Muscle of leg (tissue), 11 donors: Measurements from ENCODE around the gene TULP3. TPM values are rescaled to one million over a fixed set of nuclear protein-coding genes. Genes with fewer than 3 reads are reported as not detected.

Source experiments
- DNase-seq: peaks from one replicate; pipeline ENCODE4 v3.0.0; 2013
- H3K27ac ChIP-seq: one replicate; pipeline ENCODE4 v1.5.1; 2013; ENCODE audit warnings: mild to moderate bottlenecking, low read length, control low read depth
- H3K27me3 ChIP-seq: one replicate; pipeline ENCODE4 v1.6.1; 2013; ENCODE audit warnings: low read length; ENCODE audit not compliant: control insufficient read depth, insufficient read depth
- H3K36me3 ChIP-seq: one replicate; pipeline ENCODE4 v1.6.1; 2013; ENCODE audit warnings: low read length; ENCODE audit not compliant: control insufficient read depth, insufficient read depth
- H3K4me1 ChIP-seq: one replicate; pipeline ENCODE4 v1.6.1; 2013; ENCODE audit warnings: low read length; ENCODE audit not compliant: control insufficient read depth, insufficient read depth
- H3K4me3 ChIP-seq: one replicate; pipeline ENCODE4 v1.5.1; 2013; ENCODE audit warnings: low read length, control low read depth
- H3K9me3 ChIP-seq: replicated peaks from 2 replicates; pipeline ENCODE4 v1.6.1; 2013; ENCODE audit warnings: low read depth, low read length; ENCODE audit not compliant: control insufficient read depth
- WGBS: methylation state at CpG from one replicate; pipeline ENCODE4 v1.1.5; 2013; ENCODE audit warnings: missing lambda C conversion rate; ENCODE audit not compliant: insufficient coverage; 5-methylcytosine and 5-hydroxymethylcytosine counted together
- polyA plus RNA-seq, 8 donors: library from polyadenylated mRNA; unstranded; fragments of 120-200 nt; gene quantifications; one replicate each; pipeline versions ENCODE4 v1.2.1 to v1.2.3, GENCODE V29; 2013; ENCODE audit warnings: inconsistent platforms in 1 of 8, low replicate concordance in 1 of 8; ENCODE audit not compliant: insufficient read length in 8 of 8, insufficient read depth in 1 of 8
- total RNA-seq: library from RNA; stranded (reverse); fragments of 120-200 nt; gene quantifications from one replicate; pipeline ENCODE4 v1.2.4, GENCODE V29; 2013

The TULP3 gene
- total and polyA plus RNA-seq, 9 donors, result 20.8 to 31.3 (median 28.1) TPM

DNA sequence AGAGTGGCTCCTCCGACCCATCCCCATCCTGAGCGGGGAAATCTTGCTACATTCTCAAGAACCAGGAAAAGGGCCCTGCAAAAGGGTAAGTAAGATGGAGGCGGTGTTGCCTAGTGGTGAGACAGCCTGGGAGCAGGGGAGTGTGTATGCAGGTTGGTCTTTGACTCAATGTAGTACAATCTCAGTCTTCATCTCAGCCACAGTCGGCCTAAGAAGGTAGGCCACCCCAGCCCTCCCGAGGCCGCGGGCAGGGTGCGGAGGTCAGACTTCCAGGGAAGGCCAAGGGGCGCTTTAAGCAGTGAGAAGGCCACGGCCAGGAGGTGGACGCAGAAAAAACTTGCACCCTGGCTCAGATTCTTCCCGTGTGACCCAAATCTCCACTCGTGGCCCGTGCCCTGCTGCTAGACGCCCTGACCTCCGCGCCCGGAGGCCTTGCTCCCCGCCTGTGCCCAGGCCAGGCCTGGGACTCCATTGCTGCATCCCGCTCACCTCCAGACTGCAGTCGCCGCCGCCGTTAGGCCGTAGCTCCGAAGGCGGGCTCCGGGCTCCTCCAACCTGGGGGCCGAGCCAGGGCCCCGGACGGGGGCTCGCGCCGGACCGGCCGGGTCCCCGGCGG lies 14.2 kb upstream of the TULP3 start:
- Histone ChIP-seq H3K36me3 (peaks cover 16% of the 10 kb centered on the region), H3K27me3 (no peaks in the 10 kb centered on the region), H3K4me1 (peaks cover 17% of the 10 kb centered on the region), H3K27ac (no peak overlapping the region), H3K4me3 (peak overlapping the region; percentile 91), H3K9me3 (no peaks in the 10 kb centered on the region)
- DNase-seq, result no peak
- WGBS, result under 1% methylated on average over 34 of the region's 38 CpGs

DNA sequence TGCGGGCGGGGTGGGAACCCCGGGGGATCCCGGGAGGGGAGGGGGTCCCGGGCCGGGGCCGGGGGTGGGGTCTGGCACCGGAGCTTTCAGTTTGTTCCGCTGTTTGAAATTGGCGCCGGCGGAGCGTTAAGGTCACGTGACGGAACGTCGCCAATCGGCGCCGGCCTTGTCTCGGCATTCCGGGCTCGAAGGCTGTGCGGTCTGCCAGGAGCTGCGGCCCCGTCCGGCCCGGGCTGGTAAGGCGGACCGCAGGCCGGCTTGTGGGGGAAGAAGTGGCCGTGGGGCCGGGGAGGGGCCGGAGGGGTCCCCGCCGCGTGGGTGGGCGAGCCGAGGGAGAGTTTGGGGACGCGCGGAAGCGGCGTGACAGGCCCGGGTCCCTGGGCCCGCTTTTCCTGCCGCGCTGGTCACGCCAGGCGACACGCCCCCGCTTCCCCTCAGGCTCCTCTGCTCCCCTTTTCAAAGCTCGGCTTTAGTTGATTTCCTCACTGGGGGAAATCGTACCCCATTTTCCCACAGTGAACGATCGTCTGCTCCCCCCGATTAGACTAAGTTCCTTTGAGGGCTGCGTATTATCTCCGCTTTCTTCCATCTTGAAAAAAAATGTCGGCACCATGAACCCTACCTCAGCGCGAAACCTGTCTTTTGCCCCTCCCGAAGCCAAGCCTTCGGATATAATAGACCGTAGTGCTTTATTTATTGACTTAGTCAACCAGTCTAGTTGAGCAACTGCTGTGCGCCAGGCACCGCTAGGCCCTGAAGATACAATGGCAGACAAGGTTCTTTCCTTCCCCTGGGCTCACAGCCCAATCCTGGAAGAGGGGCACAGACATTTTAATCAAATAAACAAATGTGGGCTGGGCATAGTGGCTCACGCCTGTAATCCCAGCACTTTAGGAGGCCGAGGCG lies 13.4 kb upstream of the TULP3 start, which contains the start of the genes FOXM1 and RHNO1:
Gene FOXM1 (minus strand): TSS at position 128 of the 906 bp plus-strand sequence. CDS start 2,696 bp downstream, outside the sequence.
Gene RHNO1 (plus strand): TSS at position 177 of the 906 bp plus-strand sequence. CDS start 8,144 bp downstream, outside the sequence.
- Histone ChIP-seq H3K36me3 (peaks cover 10% of the 10 kb centered on the region), H3K4me3 (peak within 1 kb of the TSS; percentile 91), H3K9me3 (no peaks in the 10 kb centered on the region), H3K27ac (peak within 1 kb of the TSS; percentile 96), H3K27me3 (no peaks in the 10 kb centered on the region), H3K4me1 (peaks cover 17% of the 10 kb centered on the region)
- under 1% methylated on average over 62 of the region's 70 CpGs for WGBS
- peak; percentile 97 for DNase-seq

DNA sequence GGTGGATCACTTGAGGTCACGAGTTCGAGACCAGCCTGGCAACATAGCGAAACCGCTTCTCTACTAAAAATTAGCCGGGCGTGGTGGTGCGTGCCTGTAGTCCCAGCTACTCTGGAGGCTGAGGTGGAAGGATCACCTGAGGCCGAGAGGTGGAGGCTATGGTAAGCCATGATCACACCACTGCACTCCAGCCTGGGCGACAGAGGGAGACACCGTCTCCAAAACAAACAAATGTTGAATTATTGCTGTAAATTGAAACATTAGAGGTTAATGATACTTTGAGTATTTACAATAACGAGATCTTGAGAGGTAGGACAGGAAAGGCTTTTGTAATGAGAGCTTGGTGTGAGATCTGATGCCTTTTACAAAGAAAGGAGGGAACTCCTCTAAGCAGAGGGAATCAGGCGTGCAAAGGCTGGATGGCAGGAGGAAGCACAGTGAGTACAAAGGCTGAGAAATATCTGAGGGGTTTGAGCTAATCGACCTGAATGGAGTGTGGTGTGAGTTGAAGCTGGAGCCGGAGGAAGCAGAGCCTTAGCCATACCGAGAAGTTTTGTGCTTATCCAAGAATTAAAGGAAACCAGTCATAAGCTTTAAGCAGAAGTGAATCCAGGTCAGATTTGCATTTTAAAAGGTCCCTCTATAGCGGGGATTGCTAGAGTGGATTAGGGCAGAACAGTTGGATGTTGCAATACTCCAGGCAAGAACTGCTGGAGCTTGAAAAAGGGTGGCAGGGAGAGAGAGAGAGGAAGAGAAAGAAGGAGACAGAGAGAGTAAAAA lies 12.5 kb upstream of the TULP3 start:
- peak; percentile 62 for DNase-seq
- WGBS, result 37% methylated on average over 9 of the region's 16 CpGs
- H3K36me3 ChIP-seq, result peaks cover 9% of the 10 kb centered on the region
- peak overlapping the region; percentile 91 for H3K4me3 ChIP-seq
- H3K27ac ChIP-seq, result peak overlapping the region; percentile 96
- no peaks in the 10 kb centered on the region for H3K27me3 ChIP-seq
- H3K9me3 ChIP-seq, result no peaks in the 10 kb centered on the region
- peaks cover 17% of the 10 kb centered on the region for H3K4me1 ChIP-seq

DNA sequence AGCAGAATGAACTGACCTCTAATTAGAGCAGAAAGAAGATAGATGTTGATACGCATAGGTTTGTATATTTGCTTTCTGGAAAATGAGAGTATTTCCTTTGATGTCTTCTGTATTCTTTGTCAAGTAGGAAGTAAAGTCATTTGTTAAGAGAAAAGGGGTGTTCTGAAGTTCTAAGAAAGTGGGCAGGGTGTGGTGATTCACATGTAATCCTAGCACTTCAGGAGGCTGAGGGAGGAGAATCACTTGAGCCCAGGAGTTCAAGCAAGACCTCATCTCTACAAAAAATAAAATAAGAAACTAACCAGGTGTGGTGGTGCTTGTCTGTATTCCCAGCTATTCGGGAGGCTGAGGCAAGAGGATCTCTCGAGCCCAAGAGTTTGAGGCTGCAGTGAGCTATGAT lies 10.8 kb upstream of the TULP3 start:
- Histone ChIP-seq H3K36me3 (no peaks in the 10 kb centered on the region), H3K27ac (no peak overlapping the region), H3K4me1 (peaks cover 17% of the 10 kb centered on the region), H3K4me3 (no peak overlapping the region), H3K9me3 (no peaks in the 10 kb centered on the region), H3K27me3 (no peaks in the 10 kb centered on the region)
- no peak for DNase-seq
- 100% methylated on average over 1 of the region's 3 CpGs for WGBS

DNA sequence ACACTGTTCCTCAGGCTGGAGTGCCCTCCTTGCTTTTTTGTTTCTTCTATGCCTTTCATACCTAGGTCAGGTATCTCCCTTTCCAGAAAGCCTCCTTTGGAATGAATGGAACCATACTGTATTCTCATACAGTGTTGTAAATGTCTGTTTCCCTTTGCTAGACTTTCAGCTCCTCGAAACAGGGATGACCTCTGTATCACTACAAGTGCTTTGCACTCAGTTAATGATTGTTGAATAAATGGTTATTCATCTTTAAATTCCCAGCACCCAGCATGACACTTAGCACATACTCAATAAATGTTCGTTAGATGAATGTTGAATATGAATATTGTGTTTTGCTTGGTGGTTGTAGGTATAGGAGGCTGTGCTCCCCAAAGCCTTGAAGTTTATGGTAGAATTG lies 5.9 kb upstream of the TULP3 start:
- peaks cover 1% of the 10 kb centered on the region for H3K4me1 ChIP-seq
- no peak overlapping the region for H3K4me3 ChIP-seq
- no peaks in the 10 kb centered on the region for H3K9me3 ChIP-seq
- no peak overlapping the region for H3K27ac ChIP-seq
- no peak for DNase-seq
- H3K36me3 ChIP-seq, result peaks cover 12% of the 10 kb centered on the region
- no peaks in the 10 kb centered on the region for H3K27me3 ChIP-seq
- WGBS, result no CpG with 5 or more reads among the region's 2 CpGs

DNA sequence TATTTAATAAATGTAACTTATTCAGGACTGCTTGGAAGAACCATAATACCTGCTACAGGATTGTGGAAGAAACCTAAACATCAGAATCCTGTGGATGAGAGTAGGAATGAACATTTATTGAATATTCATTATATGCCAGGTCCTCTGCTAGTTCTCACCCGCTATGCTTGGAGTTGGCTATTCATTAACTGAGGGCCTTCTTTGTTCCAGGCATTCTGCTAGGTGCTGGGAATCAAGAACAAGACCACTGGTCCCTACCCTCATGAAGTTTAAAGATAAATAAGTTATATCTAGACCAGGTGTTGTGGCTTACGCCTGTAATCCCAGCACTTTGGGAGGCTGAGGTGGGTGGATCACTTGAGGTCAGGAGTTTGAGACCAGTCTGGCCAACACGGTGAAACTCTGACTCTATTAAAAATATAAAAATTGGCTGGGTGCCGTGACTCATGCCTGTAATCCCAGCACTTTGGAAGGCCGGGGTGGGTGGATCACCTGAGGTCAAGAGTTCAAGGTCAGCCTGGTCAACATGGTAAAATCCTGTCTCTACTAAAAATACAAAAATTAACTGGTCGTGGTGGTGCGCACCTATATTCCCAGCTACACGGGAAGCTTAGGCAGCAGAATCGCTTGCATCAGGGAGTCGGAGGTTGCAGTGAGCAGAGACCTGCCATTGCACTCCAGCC lies 3.8 kb upstream of the TULP3 start:
- no peak overlapping the region for H3K27ac ChIP-seq
- WGBS, result 92% methylated on average over 4 of the region's 10 CpGs
- H3K9me3 ChIP-seq, result no peaks in the 10 kb centered on the region
- H3K4me3 ChIP-seq, result no peak overlapping the region
- H3K36me3 ChIP-seq, result peaks cover 12% of the 10 kb centered on the region
- no peak for DNase-seq
- H3K27me3 ChIP-seq, result no peaks in the 10 kb centered on the region
- H3K4me1 ChIP-seq, result peaks cover 11% of the 10 kb centered on the region

DNA sequence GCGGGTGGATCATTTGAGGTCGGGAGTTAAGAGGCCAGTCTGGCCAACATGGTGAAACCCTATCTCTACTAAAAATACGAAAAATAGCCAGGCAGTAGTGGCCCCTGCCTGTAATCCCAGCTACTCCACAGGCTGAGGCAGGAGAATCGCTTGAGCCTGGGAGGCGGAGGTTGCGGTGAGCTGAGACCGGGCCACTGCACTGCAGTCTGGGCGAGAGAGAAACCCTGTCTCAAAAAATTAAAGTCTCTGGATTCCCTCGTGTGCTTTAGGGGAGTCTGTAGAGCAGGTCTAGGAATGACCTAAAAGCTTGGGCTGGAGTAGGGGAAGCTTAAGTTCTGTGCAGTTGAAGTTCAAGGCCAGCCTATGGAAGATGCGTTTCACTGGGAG lies 697 bp upstream of the TULP3 start:
- Histone ChIP-seq H3K9me3 (no peaks in the 10 kb centered on the region), H3K4me3 (peak overlapping the region; percentile 86), H3K4me1 (peaks cover 14% of the 10 kb centered on the region), H3K27ac (peak overlapping the region; percentile 97), H3K36me3 (peaks cover 12% of the 10 kb centered on the region), H3K27me3 (no peaks in the 10 kb centered on the region)
- no peak for DNase-seq
- 41% methylated on average over 8 of the region's 10 CpGs for WGBS

DNA sequence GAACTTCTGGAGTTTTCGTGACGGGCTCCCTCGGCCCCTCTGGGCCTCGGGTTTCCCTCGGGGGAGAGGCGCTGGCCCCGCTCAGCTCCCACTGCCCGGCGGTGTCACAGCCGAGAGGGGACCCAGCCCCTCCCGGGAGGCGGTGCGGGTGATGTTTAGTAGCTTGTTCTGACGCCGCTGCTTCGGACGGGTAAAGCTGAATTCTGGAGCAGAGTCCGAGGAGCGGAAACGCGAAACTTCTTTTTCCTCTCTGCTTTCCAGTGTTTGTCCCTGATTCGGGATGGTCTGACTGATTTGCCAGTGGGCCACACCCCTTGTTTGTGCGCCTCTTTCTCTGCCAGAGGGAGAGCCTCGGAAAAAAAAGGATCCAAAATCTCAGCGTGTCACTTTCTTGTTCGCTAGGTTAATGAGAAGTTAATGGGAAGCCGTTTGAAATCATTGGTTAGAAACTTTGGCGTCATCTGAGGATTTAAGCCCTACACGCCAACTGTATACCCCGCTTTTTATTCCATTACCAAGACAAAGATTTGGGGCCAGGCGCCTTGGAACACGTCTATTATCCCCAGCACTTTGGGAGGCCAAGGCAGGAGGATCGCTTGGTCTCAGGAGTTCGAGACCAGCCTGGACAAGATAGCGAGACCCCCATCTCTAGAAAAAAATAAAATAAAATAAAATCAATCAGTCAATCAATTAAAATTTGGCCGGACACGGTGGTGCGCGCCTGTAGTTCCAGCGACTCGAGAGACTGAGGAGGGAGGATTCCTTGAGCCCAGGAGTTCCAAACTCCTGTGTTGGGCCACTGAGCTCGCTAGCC lies 756 bp downstream of the TULP3 start:
- 9% methylated on average over 28 of the region's 42 CpGs for WGBS
- peak overlapping the region; percentile 86 for H3K4me3 ChIP-seq
- H3K27me3 ChIP-seq, result no peaks in the 10 kb centered on the region
- peak; percentile 85 for DNase-seq
- no peaks in the 10 kb centered on the region for H3K9me3 ChIP-seq
- H3K27ac ChIP-seq, result peak overlapping the region; percentile 98
- peaks cover 3% of the 10 kb centered on the region for H3K36me3 ChIP-seq
- peaks cover 14% of the 10 kb centered on the region for H3K4me1 ChIP-seq

DNA sequence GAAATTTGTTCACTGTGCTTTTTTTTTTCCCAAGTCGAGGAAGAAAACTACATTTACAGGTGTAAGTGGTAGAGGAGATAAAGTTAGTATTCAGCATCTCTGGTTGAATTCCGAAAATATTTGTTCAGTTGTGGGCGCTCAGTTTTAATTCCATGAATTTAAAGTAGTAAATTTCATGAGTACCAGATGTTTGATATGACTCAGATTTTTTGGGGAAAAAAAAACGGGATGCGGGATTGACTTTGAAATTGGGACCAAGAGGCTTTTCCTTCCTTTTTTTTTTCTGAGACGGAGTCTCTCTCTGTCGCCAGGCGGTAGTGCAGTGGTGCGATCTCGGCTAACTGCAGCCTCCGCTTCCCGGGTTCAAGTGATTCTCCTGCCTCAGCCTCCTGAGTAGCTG lies 1.6 kb downstream of the TULP3 start:
- H3K4me3 ChIP-seq, result peak overlapping the region; percentile 86
- peaks cover 6% of the 10 kb centered on the region for H3K36me3 ChIP-seq
- WGBS, result 52% methylated on average over 2 of the region's 12 CpGs
- no peaks in the 10 kb centered on the region for H3K27me3 ChIP-seq
- peak overlapping the region; percentile 98 for H3K27ac ChIP-seq
- H3K9me3 ChIP-seq, result no peaks in the 10 kb centered on the region
- peaks cover 14% of the 10 kb centered on the region for H3K4me1 ChIP-seq
- peak; percentile 24 for DNase-seq
